GM23338 (cell line): Measurements from ENCODE around the gene JAZF1. TPM values are rescaled to one million over a fixed set of nuclear protein-coding genes. Genes with fewer than 3 reads are reported as not detected.

Experiments
- ATAC-seq: fragments of 200-7000 bp; cut with Tn5 transposase; 3 replicates; pipeline ENCODE4 v1.9.1; 2020
- DNase-seq: peaks from one replicate; pipeline ENCODE4 v3.0.0-alpha.2; 2015; ENCODE audit warnings: low spot score
- H2AFZ ChIP-seq: fragments of 200-600 bp; sonication (generic); 2 replicates; pipeline ENCODE4 v1.8.0; 2016; ENCODE audit warnings: antibody characterized with exemption, mild to moderate bottlenecking, moderate library complexity
- H3F3A ChIP-seq: fragments of 200-600 bp; sonication (generic); replicated peaks from 2 replicates; pipeline ENCODE4 v1.8.0; 2017; ENCODE audit warnings: antibody characterized with exemption, mixed run types, low read depth
- H3K27ac ChIP-seq: fragments of 200-600 bp; sonication (generic); 2 replicates; pipeline ENCODE4 v1.6.1; 2016; ENCODE audit warnings: low read depth
- H3K27me3 ChIP-seq: fragments of 200-600 bp; sonication (generic); 2 replicates; pipeline ENCODE4 v1.8.0; 2016; ENCODE audit warnings: mild to moderate bottlenecking, mixed run types, moderate library complexity; ENCODE audit not compliant: insufficient read depth
- H3K36me3 ChIP-seq: fragments of 200-600 bp; sonication (generic); 2 replicates; pipeline ENCODE4 v1.8.0; 2016; ENCODE audit warnings: mild to moderate bottlenecking; ENCODE audit not compliant: insufficient read depth
- H3K4me1 ChIP-seq: fragments of 200-600 bp; sonication (generic); 2 replicates; pipeline ENCODE4 v1.8.0; 2016; ENCODE audit warnings: mild to moderate bottlenecking, moderate library complexity; ENCODE audit not compliant: insufficient read depth
- H3K4me2 ChIP-seq: fragments of 200-600 bp; sonication (generic); 2 replicates; pipeline ENCODE4 v1.7.1; 2017; ENCODE audit warnings: mixed run types
- H3K4me3 ChIP-seq: fragments of 200-600 bp; sonication (generic); 2 replicates; pipeline ENCODE4 v1.6.1; 2016; ENCODE audit warnings: mixed run types
- H3K79me2 ChIP-seq: fragments of 200-600 bp; sonication (generic); replicated peaks from 2 replicates; pipeline ENCODE4 v1.8.0; 2017; ENCODE audit warnings: mild to moderate bottlenecking; ENCODE audit not compliant: insufficient read depth
- H3K9me2 ChIP-seq: fragments of 200-600 bp; sonication (generic); 2 replicates; pipeline ENCODE4 v1.8.0; 2017; ENCODE audit not compliant: insufficient read depth
- H4K20me1 ChIP-seq: fragments of 200-600 bp; sonication (generic); replicated peaks from 2 replicates; pipeline ENCODE4 v1.8.0; 2017; ENCODE audit warnings: mild to moderate bottlenecking; ENCODE audit not compliant: insufficient read depth
- H3K27ac Mint-ChIP-seq: 2 replicates; pipeline ENCODE4 v1.8.0; 2020; ENCODE audit warnings: inconsistent platforms, mild to moderate bottlenecking, moderate library complexity, mixed read lengths
- H3K27me3 Mint-ChIP-seq: 3 replicates; pipeline ENCODE4 v1.8.0; 2022; ENCODE audit warnings: low read depth, mild to moderate bottlenecking, moderate library complexity, mixed read lengths, inconsistent platforms; ENCODE audit not compliant: insufficient read depth, poor library complexity
- H3K36me3 Mint-ChIP-seq: 3 replicates; pipeline ENCODE4 v1.8.0; 2021; ENCODE audit warnings: low read depth, mild to moderate bottlenecking, inconsistent platforms, moderate library complexity, mixed read lengths
- H3K4me1 Mint-ChIP-seq: 3 replicates; pipeline ENCODE4 v1.8.0; 2020; ENCODE audit warnings: mild to moderate bottlenecking, inconsistent platforms, mixed read lengths
- H3K4me3 Mint-ChIP-seq: 3 replicates; pipeline ENCODE4 v1.8.0; 2021; ENCODE audit warnings: moderate library complexity, mild to moderate bottlenecking, inconsistent platforms, mixed read lengths
- H3K9me3 Mint-ChIP-seq: 3 replicates; pipeline ENCODE4 v1.8.0; 2020; ENCODE audit warnings: moderate library complexity, mild to moderate bottlenecking, inconsistent platforms, mixed read lengths
- CREB1 ChIP-seq: fragments of 250-450 bp; sonication (Bioruptor Pico); IDR thresholded peaks from 2 replicates; pipeline ENCODE4 v1.5.0; 2020; ENCODE audit warnings: low read depth, mild to moderate bottlenecking, moderate library complexity
- CTCF ChIP-seq, 2 experiments: fragments of 200-600 bp in 1 of 2; sonication (generic) in 1 of 2; conservative IDR thresholded peaks; 2 replicates each; pipeline versions ENCODE4 v1.5.1 to v1.6.1; 2016 to 2017; ENCODE audit warnings: antibody characterized with exemption in 2 of 2, low read depth in 2 of 2, mild to moderate bottlenecking in 2 of 2, moderate library complexity in 1 of 2
- EZH2phosphoT487 ChIP-seq: fragments of 200-600 bp; sonication (generic); IDR thresholded peaks from one replicate; pipeline ENCODE4 v1.8.1; 2018; ENCODE audit warnings: antibody characterized with exemption; ENCODE audit not compliant: unreplicated experiment
- JUNB ChIP-seq: IDR thresholded peaks from one replicate; pipeline ENCODE4 v1.6.1; 2016; ENCODE audit warnings: antibody characterized with exemption; ENCODE audit not compliant: unreplicated experiment
- NANOG ChIP-seq: IDR thresholded peaks from 2 replicates; pipeline ENCODE4 v1.6.1; 2016; ENCODE audit warnings: antibody characterized with exemption, borderline replicate concordance
- POLR2AphosphoS5 ChIP-seq: IDR thresholded peaks from 2 replicates; pipeline ENCODE4 v1.6.1; 2016; ENCODE audit warnings: antibody characterized with exemption, low read depth
- REST ChIP-seq: IDR thresholded peaks from one replicate; pipeline ENCODE4 v1.6.1; 2018; ENCODE audit warnings: antibody characterized with exemption; ENCODE audit not compliant: unreplicated experiment
- STAT1 ChIP-seq: IDR thresholded peaks from one replicate; pipeline ENCODE4 v1.6.1; 2016; ENCODE audit warnings: antibody characterized with exemption; ENCODE audit not compliant: unreplicated experiment
- ZNF114 ChIP-seq: fragments of 250-450 bp; sonication (Bioruptor Pico); IDR thresholded peaks from 2 replicates; pipeline ENCODE4 v1.5.0; 2020; ENCODE audit warnings: mild to moderate bottlenecking, moderate library complexity
- ZNF331 ChIP-seq: fragments of 250-450 bp; sonication (Bioruptor Pico); IDR thresholded peaks from 2 replicates; pipeline ENCODE4 v1.5.0; 2020; ENCODE audit warnings: low read depth, mild to moderate bottlenecking, moderate library complexity
- ZNF462 ChIP-seq: fragments of 250-450 bp; sonication (Bioruptor Pico); IDR thresholded peaks from 2 replicates; pipeline ENCODE4 v1.5.0; 2020; ENCODE audit warnings: mild to moderate bottlenecking, moderate library complexity
- polyA plus RNA-seq: library from polyadenylated mRNA; unstranded; fragments of >200 nt; fragmentation: Nextera tagmentation; extraction: Ambion mirVana; gene quantifications from 2 replicates; pipeline ENCODE4 v1.2.1, GENCODE V29; 2016
- total RNA-seq: library from RNA; depleted of rRNA; stranded (reverse); fragments of >200 nt; shearing (Covaris generic); gene quantifications from 2 replicates; pipeline ENCODE4 v1.2.3, GENCODE V29; 2014

The JAZF1 gene
- total and polyA plus RNA-seq, 2 experiments from 2014 or later, result 12.2 to 22.2 TPM

- Histone ChIP-seq H3K36me3 (no peaks in the 10 kb centered on the region), H3K4me3 (no peak overlapping the region), H4K20me1 (no peaks in the 10 kb centered on the region), H2AFZ (no peak overlapping the region), H3K9me2 (peaks cover 6% of the 10 kb centered on the region), H3K4me1 (peaks cover 27% of the 10 kb centered on the region), H3K27ac (no peak overlapping the region), H3K79me2 (no peaks in the 10 kb centered on the region), H3K27me3 (no peaks in the 10 kb centered on the region), H3K4me2 (no peak overlapping the region), H3F3A (no peaks in the 10 kb centered on the region)
- no peak overlapping the region for H3K4me3 Mint-ChIP-seq
- no peak overlapping the region for H3K27ac Mint-ChIP-seq
- H3K36me3 Mint-ChIP-seq, result no peaks in the 10 kb centered on the region
- no peak for ATAC-seq
- TF ChIP-seq ZNF462 (CRISPR knock-in tag), result no peak
- no peak for TF ChIP-seq ZNF114 (CRISPR knock-in tag)
- TF ChIP-seq REST, result no peak
- no peak for TF ChIP-seq EZH2phosphoT487
- no peak for TF ChIP-seq CTCF (conservative IDR thresholded peaks at IDR 0.05; ENCODE audit: low read depth in 2 of 2)
- no peak for TF ChIP-seq CREB1
- TF ChIP-seq NANOG, result no peak
- TF ChIP-seq ZNF331 (CRISPR knock-in tag), result no peak
- no peak for TF ChIP-seq STAT1
- no peak for TF ChIP-seq JUNB
- TF ChIP-seq POLR2AphosphoS5, result no peak
- H3K9me3 Mint-ChIP-seq, result no peaks in the 10 kb centered on the region; the same call in 2 of the 3 replicates
- DNase-seq, result no peak
- H3K4me1 Mint-ChIP-seq, result peaks cover 19% of the 10 kb centered on the region
- peaks cover 9% of the 10 kb centered on the region for H3K27me3 Mint-ChIP-seq
These were observed 42.0 kb upstream of the JAZF1 start for GRCh38 chr7:28222636-28223035.
